Measurements from ENCODE around the gene USP11.
"Not testable (repeated sequence)": the region's sequence is repeated elsewhere in the genome, so short reads cannot be mapped to it uniquely, and the experiment has no call there.

The USP11 gene

DNA sequence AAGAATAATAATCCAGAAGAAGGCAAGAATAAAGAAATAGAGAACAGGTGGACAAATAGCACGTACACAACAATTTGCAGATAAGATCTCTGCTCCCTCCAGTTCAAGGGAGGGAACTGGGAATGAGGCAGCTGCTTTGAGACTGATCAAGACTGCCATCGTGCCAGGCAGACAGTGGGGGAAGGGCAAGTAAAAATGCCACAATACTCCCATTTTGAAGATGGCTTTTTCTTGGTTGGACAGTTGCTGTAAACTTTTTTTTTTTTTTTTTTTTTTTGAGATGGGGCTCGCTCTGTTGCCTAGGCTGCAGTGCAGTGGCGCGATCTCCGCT, 17.2 kb downstream of the USP11 start:
- DNase-seq, result no peak

DNA sequence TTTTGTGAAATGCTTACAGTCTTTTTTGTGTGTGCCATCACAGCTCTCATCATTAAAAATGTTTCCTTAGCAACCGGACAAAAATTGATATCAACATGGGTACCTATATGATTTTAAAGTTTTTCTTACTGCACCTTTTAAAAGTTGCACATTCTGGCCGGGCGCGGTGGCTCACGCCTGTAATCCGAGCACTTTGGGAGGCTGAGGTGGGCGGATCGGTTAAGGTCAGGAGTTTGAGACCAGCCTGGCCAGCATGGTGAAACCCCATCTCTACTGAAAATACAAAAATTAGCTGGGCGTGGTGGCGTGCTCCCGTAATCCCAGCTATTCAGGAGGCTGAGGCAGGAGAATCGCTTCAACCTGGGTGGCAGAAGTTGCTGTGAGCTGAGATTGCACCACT, 24.8 kb downstream of the USP11 start:
- not testable (repeated sequence) for DNase-seq

DNA sequence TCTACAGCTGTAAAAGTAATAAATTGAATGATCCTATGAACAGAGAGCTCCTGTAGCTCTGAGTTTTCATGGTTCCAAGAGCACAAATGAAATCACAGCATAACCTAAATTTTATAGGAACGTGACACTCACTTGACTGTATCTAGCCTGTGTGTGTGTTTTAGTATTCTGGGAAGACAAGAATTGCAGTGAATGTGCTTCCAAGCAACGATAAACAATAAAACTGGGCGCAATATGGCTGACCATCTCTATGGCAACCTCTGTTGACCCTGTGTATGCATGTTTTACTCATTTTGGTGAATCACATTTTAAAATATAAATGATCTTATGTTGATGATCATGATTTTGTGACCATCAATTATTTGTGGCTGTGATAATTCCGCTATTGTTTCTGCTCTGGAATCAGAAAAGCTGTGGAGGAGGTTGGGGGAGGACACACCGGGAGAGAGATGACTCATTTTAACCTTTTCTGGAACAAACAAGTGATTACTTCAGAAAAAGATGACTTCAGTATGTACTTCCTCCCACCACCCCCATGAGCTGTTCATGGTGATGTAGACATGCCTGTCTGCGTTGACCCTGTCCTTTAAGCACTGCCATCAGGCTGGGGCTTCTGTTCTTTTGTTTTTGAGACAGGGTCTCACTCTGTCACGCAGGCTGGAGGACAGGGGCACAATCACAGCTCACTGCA, 31.8 kb downstream of the USP11 start:
- no peak for DNase-seq

DNA sequence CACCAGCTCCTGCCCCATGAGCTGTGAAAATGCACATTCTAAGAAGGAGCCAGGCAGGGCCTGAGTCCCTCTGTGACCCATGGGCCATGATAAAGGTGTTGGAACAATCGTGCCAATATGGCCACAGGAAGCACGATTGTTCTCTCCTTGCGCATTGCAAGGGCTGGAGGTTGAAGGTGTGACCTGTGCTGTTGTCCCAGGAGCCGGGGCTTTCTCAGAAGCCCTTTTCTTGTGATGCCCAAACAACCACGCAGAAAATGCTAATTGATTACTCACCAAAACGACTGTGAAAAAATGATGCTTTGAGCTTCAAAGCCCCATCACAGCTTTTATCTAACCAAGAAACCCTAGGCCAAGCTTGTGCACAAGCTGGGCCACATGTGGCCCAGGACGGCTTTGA, 33.8 kb downstream of the USP11 start:
- DNase-seq, result no peak

DNA sequence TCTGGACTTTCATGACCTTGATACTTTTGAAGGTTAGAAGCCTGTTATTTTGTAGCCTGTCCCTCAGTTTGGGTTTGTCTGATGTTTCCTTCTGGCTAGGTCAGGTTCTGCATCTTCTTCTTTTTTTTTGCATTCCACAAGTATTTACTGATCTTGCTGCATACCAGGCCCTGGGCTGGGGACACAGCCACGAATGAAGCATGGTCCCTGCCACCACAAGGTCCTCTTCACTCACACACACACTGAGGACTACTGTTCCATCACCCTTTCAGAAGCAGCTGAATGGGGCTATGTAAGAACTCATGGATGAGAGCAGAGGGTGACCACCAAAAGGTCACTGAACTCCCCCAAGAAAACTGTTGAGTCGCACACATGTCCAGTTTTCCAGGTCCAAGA, 39.2 kb downstream of the USP11 start:
- no peak for DNase-seq

DNA sequence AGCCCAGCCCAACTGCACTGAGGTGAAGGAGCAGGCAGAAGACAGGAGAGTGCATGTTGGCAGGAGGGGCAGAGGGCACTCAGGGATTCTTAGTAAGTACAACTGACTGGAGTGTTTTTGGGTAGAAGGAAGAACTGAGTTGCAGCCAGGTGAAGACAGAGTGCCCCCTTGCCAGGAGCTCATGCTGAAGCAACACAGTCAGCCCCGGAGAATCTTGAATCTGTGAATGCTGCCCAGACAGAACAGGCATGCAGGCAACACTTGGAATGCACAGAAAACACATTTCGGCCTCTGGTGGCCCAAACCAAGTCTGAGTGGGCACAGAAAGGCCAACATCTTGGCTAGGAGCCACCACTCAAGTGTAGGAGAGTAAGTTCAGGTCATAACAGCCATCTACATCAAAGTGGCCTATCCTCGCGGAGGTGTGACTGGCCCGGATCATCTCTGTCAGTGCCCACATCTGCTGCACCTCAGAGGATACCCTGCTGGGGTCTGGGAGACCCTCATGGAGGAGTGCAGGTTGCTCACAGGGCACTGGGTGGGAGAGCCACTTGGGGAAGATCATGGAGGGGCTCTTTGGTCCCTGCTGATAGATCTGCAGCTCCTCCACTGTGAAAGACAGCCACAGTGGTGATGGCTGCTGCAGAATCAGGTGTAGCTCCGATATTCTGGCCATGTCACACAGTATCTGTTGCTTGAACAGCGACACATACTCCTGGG, 40.4 kb downstream of the USP11 start:
- no peak for DNase-seq

DNA sequence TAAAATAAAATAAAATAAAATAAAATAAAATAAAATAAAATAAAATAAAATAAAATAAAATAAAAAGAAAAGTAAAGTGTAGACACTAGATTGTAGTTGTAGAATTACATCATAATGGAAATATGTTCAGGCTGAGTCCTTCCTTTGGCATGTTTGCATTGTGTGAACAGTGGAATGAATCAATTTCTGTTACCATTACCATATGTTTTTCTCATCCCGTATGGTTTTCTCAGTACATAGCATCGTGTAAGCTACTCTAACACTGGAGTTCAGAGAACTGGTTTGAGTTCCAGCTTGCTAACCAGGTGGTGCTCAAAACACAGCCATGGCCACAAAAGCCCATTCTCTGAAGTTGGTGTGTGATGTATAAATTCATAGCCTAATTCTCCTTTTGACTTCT, 45.9 kb downstream of the USP11 start:
- DNase-seq, result no peak

DNA sequence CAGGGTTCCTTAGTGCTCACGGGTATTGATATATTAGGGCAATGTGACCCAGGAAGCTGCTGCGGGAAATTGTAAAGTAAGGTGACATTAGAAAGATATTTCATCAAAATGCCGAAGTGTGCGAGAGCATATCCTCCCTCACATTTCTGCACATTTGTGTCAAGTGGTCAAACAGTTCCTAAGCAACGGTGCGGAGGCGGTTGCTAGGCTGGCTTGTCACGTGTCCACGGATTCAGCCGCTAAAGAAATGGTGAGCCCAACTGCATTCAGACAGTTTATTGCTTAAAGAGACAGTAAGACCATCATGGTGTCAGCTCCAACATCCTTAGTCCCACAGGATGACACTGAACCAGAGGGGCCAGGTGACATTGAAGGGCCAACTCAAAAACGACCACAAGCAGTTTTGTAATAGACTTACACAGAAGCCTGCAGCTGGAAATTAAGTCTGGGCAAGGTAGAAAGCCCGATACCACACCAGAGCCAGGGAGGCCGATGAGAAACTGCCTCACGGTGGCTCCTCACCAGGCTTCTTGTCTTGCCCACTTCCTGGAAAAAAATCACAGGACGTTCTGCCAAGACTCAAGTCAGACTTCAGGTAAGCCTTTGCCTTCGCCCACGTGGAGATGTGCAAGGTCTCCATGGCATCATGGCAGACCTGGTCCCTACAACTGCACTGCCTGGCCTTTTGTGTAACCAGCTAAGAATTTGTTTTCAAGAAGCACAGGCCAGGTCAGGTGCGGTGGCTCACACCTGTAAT, 50.4 kb downstream of the USP11 start:
- DNase-seq, result no peak

DNA sequence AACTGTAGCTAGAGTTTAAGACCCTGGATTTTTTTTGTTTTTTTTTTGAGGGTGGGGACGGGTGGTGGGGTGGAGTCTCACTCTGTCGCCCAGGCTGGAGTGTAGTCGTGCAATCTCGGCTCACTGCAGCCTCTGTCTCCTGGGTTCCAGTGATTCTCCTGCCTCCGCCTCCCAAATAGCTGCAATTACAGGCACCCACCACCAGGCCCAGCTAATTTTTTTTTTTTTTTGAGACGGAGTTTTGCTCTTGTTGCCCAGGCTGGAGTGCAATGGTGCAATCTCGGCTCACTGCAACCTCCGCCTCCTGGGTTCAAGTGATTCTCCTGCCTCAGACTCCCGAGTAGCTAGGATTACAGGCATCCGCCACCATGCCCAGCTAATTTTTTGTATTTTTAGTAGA, 51.8 kb downstream of the USP11 start:
- not testable (repeated sequence) for DNase-seq

DNA sequence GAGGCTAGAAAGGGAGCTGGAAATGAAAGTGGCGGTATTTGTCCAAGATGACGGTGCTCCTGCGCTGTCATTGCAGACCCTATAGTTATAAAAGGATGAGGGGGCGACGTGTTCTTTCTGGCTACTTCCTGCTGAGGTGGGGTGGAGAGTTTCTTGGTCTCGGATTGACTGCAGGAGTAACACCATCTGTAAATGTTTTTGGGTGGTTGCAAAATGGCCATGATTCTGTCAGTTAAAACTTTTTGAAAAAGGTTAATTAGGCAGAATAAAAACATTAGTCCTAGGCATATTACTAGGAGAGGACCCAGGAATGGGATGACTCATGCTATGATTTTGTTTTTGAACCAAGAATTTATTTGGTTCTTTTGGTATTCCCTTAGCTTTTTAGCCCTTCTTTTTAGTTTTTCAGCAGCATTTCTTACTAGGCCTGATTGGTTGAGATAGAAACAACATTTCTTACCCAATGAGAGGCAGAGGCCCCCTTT, 53.1 kb downstream of the USP11 start:
- no peak for DNase-seq

DNA sequence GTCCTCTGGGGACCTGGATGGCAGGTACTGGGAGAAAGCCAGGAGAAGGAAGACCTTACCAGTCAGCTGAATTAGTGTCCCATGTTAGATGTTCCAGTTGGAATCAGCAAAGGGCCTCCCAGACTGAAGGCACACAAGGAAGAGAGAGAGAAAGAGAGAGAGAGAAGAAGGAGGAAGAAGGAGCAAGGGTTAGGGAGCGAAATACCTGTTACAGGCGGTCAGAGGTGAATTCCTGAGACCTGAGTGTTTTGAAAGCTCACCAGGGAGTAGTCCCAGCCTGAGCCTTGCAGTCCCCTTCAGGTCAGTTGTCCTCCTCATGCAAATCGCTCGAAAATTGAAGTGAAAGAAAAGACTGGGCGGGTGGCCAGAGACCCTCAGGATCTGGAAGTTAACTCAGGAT, 60.3 kb downstream of the USP11 start:
- no peak for DNase-seq

DNA sequence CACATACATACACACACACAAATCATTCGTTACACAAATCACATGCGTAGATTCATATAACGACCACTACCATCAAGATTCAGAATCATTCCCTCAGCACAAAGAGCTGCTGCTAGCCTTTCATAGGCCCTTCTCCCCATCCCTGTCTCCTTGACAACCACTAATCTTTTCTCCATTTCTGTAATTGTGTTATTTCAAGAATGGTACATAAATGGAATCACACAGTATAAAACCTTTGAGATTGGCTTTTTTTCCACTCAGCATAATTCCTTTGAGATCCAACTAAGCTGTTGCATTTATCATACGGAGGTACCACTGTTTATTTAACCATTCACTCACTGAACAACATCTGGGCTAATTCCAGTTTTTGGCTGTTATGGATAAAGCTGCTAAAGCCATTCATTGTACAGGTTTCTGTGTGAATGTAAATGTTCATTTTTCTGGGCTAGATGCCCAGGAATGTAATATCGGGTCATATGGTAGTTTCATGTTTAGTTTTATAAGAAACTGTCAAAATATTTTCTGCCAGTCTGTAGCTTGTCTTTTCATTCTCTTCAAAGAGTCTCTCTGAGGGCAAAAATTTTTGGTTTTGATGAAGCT, 64.1 kb downstream of the USP11 start:
- DNase-seq, result no peak

DNA sequence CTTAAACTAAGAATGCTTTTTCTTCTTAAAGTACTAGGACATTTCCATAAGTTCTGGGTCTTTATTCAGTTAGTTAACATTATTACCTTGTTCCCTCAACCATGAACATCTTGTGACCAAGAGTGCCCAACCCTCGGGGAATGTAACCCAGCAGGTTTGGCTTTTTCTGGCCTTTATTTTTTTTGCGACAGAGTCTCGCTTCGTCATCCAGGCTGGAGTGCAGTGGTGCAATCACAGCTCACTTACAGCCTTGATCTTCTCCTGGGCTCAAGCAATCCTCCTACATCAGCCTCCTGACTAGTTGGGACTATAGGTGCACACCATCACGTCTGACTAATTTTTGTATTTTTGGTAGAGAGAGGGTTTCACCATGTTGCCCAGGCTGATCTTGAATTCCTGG, 65.1 kb downstream of the USP11 start:
- DNase-seq, result no peak

Data from CD4-positive, alpha-beta T cell treated with Interleukin-10 for 1 hour (primary cell).